ENCODE measurements around the gene EYA2.

The EYA2 gene

DNA sequence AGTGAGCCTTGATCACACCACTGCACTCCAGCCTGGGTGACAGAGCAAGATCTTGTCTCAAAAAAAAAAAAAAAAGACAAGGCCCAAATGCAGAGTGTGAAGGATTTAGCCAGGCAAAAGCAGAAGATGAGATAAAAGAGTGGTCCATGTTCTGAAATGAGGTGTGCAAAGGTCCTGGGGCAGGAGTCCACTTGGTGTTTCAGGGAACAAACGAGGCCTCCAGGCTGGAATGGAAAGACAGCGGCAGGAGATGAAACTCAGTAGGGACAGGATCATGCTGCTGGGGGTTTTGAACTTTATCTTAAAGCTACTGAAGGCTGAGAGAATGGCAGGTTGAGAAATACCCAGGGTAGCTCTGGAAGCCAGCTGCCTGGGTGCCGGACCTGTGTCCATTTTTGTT, 283.6 kb downstream of the EYA2 start:
- DNase-seq (ENCODE audit: low read depth), result no peak
- no peak overlapping the region for H3K4me3 ChIP-seq (ENCODE audit: low read length)
- TF ChIP-seq, protein P1, sequence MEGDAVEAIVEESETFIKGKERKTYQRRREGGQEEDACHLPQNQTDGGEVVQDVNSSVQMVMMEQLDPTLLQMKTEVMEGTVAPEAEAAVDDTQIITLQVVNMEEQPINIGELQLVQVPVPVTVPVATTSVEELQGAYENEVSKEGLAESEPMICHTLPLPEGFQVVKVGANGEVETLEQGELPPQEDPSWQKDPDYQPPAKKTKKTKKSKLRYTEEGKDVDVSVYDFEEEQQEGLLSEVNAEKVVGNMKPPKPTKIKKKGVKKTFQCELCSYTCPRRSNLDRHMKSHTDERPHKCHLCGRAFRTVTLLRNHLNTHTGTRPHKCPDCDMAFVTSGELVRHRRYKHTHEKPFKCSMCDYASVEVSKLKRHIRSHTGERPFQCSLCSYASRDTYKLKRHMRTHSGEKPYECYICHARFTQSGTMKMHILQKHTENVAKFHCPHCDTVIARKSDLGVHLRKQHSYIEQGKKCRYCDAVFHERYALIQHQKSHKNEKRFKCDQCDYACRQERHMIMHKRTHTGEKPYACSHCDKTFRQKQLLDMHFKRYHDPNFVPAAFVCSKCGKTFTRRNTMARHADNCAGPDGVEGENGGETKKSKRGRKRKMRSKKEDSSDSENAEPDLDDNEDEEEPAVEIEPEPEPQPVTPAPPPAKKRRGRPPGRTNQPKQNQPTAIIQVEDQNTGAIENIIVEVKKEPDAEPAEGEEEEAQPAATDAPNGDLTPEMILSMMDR (conservative IDR thresholded peaks at IDR 0.05; ENCODE audit: low read length), result no peak

DNA sequence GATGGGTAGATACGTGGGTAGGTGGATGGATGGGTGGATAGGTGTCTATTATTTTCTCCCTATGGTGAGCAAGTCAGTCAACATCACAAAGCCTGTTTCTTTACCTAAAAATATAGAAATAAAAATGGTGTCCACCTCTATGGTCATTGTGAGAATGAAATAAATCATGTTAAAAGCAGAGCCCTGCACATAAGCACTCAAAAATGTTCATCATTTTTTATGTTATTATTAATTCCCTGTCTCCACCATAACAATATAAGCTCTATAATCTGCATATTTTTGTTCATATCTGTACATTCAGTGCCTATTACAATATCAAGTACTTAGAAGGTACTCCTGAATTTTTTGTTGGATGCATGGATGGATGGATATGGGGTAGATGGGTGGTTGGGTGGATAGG, 284.2 kb downstream of the EYA2 start:
- H3K4me3 ChIP-seq (ENCODE audit: low read length), result no peak overlapping the region
- TF ChIP-seq, protein P1 (conservative IDR thresholded peaks at IDR 0.05; ENCODE audit: low read length), result no peak
- no peak for DNase-seq (ENCODE audit: low read depth)

DNA sequence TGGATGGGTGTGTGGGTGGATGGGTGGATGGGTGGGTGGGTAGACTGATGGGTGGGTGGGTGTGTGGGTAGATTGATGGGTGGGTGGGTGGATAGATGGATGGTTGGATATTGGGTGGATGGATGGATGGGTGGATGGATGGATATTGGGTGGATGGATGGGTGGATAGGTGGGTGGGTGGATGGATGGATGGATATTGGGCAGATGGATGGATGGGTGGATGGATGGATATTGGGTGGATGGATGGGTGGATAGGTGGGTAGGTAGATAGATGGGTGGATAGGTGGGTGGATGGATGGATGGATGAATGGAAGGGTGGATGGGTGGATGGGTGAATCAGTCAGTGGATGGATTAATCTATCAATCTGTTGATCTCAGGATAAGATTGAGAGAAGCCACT, 284.6 kb downstream of the EYA2 start:
- H3K4me3 ChIP-seq (ENCODE audit: low read length), result no peak overlapping the region
- TF ChIP-seq, protein P1 (conservative IDR thresholded peaks at IDR 0.05; ENCODE audit: low read length), result no peak
- DNase-seq (ENCODE audit: low read depth), result no peak

DNA sequence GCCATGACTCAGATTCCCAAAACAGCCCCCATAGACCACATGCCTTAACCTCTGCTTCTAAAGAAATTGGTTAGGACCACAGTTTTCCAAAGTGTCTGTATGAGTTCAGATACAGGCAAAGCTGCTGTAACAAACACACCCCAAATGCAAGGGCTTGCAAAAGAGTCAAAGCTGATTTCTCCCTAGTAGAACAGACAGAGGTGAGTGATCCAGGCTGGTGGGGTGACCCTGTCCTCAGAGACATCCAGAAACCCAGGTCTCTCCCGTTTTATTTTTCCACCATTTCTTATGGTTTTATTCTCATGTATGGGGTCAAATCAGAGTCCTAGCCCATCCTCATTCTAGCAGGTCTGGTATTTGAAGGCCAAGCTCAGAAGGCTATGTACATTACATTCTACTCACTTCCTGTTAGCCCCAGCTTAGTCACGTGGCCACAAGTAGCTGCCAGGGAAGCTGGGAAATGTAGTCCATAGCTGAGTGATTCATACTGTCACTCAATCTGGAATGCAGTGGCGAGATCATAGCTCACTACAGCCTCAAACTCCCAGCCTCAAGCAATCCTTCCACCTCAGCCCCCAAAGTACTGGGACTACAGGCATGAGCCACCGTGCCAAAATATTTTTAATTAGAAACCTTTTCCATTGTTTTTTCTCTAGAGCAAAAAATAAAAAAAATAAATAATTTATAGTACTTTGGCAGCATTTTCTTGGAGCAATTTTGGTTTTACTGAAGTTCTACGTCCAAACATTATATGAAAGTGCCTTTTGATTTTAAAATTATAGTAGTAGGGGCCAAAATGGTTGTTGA, 286.6 kb downstream of the EYA2 start:
- TF ChIP-seq, protein P1 (conservative IDR thresholded peaks at IDR 0.05; ENCODE audit: low read length), result no peak
- H3K4me3 ChIP-seq (ENCODE audit: low read length), result no peak overlapping the region
- peak; percentile 61 for DNase-seq (ENCODE audit: low read depth)

DNA sequence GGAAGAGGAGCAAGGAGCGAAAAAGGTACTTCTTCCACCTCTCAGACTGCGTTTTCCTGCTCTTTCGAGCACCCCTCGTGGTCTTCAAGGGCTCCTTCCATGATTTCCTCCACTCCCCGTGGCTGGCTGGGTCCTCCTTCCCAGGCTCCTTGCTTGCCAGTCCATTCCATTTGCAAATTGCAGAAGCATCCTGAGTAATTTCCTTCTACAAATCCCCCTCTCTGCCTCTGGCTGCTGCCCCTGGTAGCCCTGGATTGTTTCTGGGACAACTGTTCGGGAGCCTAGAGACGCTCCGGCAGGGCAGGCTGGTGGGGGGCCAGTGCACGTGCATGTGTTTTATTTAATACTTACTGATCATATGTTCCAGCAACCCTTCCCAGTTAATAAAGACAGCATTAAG, 288.7 kb downstream of the EYA2 start:
- no peak overlapping the region for H3K4me3 ChIP-seq (ENCODE audit: low read length)
- no peak for DNase-seq (ENCODE audit: low read depth)
- TF ChIP-seq, protein P1 (conservative IDR thresholded peaks at IDR 0.05; ENCODE audit: low read length), result no peak

DNA sequence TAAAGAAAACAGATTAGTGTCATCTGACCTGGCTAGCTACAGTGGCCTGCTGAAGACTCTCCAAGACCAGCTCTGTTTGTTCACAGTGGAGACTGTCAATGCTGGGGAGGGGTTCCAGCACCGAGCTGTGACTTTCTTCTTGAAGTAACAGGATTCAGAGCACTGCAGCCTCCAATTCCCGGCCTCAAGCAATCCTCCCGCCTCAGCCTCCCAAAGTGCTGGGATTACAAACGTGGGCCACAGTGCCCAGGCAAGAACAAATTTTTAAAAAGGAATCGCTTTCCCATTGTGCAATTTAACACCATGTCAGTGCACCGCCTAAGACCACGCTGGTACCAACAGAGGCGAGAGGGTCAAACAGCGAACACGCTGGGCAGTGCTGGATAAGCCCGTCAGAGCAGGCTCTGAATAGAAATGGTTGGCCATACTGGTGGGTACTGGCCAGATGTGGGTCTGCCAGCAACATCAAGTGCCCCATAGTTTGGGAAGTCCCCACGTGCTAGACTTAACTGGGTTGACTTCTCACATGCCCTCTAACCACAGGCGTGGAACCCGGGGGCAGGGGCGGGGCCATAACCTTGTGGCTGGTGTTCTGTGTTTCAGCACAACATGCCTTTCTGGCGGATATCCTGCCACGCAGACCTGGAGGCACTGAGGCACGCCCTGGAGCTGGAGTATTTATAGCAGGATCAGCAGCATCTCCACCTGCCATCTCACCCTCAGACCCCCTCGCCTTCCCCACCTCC, 293.0 kb downstream of the EYA2 start:
- TF ChIP-seq, protein P1 (conservative IDR thresholded peaks at IDR 0.05; ENCODE audit: low read length), result no peak
- no peak for DNase-seq (ENCODE audit: low read depth)
- H3K4me3 ChIP-seq (ENCODE audit: low read length), result no peak overlapping the region

DNA sequence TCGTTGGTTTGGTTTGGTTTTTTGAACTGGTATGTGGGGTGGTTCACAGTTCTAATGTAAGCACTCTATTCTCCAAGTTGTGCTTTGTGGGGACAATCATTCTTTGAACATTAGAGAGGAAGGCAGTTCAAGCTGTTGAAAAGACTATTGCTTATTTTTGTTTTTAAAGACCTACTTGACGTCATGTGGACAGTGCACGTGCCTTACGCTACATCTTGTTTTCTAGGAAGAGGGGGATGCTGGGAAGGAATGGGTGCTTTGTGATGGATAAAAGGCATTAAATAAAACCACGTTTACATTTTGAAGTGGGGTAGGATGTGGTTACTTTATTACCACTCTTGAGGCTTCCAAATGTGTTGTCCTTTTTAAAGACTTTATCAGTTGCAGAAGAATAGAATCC, 293.9 kb downstream of the EYA2 start:
- TF ChIP-seq, protein P1 (conservative IDR thresholded peaks at IDR 0.05; ENCODE audit: low read length), result no peak
- H3K4me3 ChIP-seq (ENCODE audit: low read length), result no peak overlapping the region
- peak; percentile 11 for DNase-seq (ENCODE audit: low read depth)
